Peyer's patch (tissue), 4 donors: ENCODE measurements around the gene CHAC2.

Source experiments
- POLR2A ChIP-seq, 2 donors: fragments of 450-650 bp; IDR thresholded peaks; one replicate each; pipeline ENCODE4 v1.5.1; 2017; ENCODE audit warnings: antibody characterized with exemption in 2 of 2, mild to moderate bottlenecking in 2 of 2, moderate library complexity in 2 of 2
- TF ChIP-seq, protein P1 (sequence below), 6 experiments: fragments of 450-650 bp in 4 of 6; fragments of 200-600 bp in 2 of 6; sonication (generic) in 1 of 6; IDR thresholded peaks; one replicate each; pipeline ENCODE4 v1.5.1; 2017 to 2019; ENCODE audit warnings: antibody characterized with exemption in 6 of 6, mild to moderate bottlenecking in 3 of 6, moderate library complexity in 1 of 6

DNA sequence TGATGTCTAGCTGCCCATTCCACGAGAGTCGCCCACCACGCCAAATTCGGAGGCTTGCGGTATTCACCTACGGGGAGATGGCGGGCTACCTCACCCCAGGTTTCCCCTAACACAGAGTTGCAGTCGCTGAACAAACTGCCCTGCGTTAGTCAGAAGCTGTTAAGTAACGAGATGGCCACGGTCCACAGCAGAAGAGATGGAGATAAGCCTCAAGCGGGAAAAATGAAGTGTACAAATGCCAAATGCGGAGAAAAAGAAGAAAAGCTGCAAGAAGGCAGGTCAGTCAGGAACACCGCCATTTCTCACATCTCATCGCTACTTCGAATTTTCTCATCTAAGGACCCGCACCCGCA is 18.7 kb downstream of the CHAC2 start:
- TF ChIP-seq, protein P1, sequence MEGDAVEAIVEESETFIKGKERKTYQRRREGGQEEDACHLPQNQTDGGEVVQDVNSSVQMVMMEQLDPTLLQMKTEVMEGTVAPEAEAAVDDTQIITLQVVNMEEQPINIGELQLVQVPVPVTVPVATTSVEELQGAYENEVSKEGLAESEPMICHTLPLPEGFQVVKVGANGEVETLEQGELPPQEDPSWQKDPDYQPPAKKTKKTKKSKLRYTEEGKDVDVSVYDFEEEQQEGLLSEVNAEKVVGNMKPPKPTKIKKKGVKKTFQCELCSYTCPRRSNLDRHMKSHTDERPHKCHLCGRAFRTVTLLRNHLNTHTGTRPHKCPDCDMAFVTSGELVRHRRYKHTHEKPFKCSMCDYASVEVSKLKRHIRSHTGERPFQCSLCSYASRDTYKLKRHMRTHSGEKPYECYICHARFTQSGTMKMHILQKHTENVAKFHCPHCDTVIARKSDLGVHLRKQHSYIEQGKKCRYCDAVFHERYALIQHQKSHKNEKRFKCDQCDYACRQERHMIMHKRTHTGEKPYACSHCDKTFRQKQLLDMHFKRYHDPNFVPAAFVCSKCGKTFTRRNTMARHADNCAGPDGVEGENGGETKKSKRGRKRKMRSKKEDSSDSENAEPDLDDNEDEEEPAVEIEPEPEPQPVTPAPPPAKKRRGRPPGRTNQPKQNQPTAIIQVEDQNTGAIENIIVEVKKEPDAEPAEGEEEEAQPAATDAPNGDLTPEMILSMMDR (IDR thresholded peaks at IDR 0.05) = no peak
- TF ChIP-seq POLR2A (IDR thresholded peaks at IDR 0.05) = no peak
